HPDE6-E6E7 (cell line): ENCODE results near the gene POLDIP2.

ENCODE experiments used
- DNase-seq: peaks from one replicate; pipeline ENCODE4 v3.0.0; 2011; ENCODE audit warnings: missing footprints; ENCODE audit errors: extremely low spot score

POLDIP2 gene

GRCh38 chr17:28390563-28390962 is 33.2 kb upstream of the POLDIP2 start:
- no peak for DNase-seq

- DNase-seq: no peak
Observed at GRCh38 chr17:28390141-28390540, 32.8 kb upstream of the POLDIP2 start.

DNA sequence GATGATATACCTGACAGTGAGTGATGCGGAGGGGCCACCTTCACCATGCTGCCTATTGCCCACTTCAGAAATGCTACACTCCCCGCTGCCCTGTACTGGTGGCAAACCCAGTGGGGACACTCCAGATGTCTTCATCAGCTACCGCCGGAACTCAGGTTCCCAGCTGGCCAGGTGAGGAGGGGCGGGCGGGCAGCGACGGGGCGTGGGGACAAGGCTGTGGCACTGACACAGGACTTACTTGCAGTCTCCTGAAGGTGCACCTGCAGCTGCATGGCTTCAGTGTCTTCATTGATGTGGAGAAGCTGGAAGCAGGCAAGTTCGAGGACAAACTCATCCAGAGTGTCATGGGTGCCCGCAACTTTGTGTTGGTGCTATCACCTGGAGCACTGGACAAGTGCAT is 30.8 kb upstream of the POLDIP2 start:
- no peak for DNase-seq

GRCh38 chr17:28386391-28386790 is 29.1 kb upstream of the POLDIP2 start:
- DNase-seq: no peak

DNA sequence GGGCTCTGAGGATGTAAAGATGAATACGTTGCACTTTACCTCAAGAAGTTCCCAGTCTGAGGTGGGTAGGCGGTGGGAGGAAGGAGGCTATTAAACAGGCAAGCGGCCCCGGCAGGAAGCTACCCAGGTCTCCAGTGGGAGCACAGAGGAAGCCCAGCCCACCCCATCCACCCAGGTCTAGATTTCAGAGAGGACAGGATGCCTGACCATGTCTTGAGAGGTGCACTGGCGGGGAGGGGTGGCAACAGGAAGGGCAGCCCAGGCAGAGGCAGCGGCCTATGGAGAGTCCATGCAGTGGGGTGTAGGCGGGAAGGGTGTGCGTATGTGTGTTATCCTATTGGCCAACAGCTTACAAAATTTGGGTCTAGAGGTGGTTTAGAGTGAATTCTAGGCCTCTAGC is 28.1 kb upstream of the POLDIP2 start:
- no peak for DNase-seq

- DNase-seq: no peak
Observed at GRCh38 chr17:28385037-28385400, 27.7 kb upstream of the POLDIP2 start.

DNA sequence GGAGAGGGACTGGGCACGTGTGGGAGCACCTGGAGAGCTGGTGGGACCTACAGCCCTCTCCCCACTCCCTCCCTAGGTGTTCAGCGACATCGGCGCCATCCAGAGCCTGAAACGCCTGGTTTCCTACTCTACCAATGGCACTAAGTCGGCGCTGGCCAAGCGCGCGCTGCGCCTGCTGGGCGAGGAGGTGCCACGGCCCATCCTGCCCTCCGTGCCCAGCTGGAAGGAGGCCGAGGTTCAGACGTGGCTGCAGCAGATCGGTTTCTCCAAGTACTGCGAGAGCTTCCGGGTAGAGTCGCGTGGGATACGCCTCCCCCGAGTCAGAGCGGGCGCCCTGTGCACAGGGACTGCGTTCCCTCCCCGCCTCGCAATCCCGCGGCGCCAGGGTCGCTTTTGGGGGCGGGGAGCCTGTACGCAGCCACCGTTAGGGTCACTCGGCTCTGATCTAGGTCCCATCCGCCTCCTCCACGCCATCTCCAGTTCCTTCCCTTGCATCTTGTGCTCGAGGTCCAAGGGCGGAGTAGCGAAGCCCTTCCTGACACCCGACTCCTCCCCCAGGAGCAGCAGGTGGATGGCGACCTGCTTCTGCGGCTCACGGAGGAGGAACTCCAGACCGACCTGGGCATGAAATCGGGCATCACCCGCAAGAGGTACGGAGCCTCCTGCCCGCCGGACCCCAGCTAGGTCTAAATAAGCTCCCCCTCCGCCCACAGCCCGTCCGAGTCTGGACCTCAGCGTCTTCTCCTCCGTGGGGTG is 27.1 kb upstream of the POLDIP2 start:
- DNase-seq: no peak

DNA sequence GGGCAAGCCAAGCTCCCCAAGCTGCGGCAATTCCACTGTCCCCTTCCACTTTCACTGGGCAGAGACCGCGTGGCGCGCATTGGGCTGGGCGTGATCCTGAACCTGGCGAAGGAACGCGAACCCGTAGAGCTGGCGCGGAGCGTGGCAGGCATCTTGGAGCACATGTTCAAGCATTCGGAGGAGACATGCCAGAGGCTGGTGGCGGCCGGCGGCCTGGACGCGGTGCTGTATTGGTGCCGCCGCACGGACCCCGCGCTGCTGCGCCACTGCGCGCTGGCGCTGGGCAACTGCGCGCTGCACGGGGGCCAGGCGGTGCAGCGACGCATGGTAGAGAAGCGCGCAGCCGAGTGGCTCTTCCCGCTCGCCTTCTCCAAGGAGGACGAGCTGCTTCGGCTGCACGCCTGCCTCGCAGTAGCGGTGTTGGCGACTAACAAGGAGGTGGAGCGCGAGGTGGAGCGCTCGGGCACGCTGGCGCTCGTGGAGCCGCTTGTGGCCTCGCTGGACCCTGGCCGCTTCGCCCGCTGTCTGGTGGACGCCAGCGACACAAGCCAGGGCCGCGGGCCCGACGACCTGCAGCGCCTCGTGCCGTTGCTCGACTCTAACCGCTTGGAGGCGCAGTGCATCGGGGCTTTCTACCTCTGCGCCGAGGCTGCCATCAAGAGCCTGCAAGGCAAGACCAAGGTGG is 24.0 kb upstream of the POLDIP2 start:
- no peak for DNase-seq

GRCh38 chr17:28379814-28380801 is 22.8 kb upstream of the POLDIP2 start:
- DNase-seq: peak; percentile 71

GRCh38 chr17:28372945-28373274 is 15.6 kb upstream of the POLDIP2 start:
- DNase-seq: no peak

GRCh38 chr17:28372203-28372944 is 15.0 kb upstream of the POLDIP2 start:
- DNase-seq: no peak

- DNase-seq: no peak
Observed at GRCh38 chr17:28371245-28372202, 14.2 kb upstream of the POLDIP2 start, which contains the start of gene SARM1. Gene SARM1, plus strand, starts transcription at chr17:28371694. Its CDS starts 339 bp downstream, at chr17:28372033.

DNA sequence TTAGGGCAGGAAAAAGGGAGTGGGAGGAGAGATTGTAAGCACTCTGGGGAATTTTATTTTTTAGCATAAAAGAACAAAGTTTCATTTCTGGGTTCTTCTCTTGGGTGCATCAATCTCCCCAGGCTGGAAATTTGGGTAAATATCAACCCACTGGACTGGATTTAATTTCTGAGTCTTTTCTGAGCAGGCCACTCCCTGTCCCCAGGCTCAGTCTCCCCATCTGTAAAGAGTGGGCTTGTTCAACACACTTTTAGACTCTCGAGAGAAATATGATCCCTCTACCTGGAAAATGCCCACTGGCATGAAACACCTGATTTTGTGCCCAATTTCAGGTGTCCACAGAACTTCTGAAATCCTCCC is 13.4 kb upstream of the POLDIP2 start:
- no peak for DNase-seq

- DNase-seq: no peak
Observed at GRCh38 chr17:28370035-28370743, 12.9 kb upstream of the POLDIP2 start, which contains the start of gene VTN. Gene VTN, minus strand, starts transcription at chr17:28370307. Its CDS starts 104 bp downstream, at chr17:28370203.

DNA sequence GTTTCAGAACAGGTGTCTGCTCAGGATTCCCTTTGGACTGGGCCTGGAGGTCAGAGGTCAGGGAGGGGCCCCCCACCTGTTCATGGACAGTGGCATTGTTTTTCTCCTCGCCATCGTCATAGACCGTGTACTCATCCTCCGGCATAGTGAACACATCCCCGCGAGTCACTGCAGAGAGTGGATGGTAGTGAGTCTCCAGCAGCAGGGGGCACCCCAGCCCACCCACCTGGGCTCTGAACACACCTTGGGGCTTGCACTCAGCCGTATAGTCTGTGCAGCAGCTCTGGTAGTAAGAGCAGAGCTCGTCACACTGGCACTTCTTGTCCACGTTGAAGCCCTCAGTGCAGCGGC is 12.3 kb upstream of the POLDIP2 start:
- no peak for DNase-seq

GRCh38 chr17:28368915-28369683 is 11.8 kb upstream of the POLDIP2 start:
- DNase-seq: no peak

DNA sequence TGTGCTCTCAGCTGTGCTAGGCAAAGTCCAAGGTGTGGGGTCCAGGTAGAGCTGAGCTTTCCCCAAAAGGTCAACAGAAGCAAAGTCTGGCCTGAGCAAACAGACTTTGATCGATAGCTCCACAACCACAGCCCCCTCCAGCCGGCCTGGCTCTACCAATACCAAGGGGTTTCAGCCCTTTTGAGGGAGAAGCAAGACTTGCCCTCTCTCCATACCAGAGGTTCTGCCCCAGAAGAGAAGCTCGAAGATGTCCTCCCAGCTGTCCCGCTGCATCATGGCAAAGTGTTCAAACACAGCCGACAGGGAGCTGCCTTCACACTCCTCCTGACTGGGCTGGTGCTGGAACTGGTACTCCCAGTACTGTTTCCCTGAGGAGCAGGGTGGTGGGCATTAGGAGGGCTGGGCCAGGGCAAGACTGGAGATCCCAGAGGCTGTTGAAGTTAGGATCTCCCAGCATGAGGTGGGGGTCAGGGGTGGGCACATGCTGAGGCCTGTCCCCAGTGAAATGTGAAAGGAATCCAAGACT is 11.0 kb upstream of the POLDIP2 start:
- no peak for DNase-seq

- DNase-seq: no peak
Observed at GRCh38 chr17:28367641-28368305, 10.4 kb upstream of the POLDIP2 start.
